ENCODE measurements around the gene ATP6V0A1.
"Not testable (repeated sequence)": the region's sequence is repeated elsewhere in the genome, so short reads cannot be mapped to it uniquely, and the experiment has no call there.

Gene ATP6V0A1

DNA sequence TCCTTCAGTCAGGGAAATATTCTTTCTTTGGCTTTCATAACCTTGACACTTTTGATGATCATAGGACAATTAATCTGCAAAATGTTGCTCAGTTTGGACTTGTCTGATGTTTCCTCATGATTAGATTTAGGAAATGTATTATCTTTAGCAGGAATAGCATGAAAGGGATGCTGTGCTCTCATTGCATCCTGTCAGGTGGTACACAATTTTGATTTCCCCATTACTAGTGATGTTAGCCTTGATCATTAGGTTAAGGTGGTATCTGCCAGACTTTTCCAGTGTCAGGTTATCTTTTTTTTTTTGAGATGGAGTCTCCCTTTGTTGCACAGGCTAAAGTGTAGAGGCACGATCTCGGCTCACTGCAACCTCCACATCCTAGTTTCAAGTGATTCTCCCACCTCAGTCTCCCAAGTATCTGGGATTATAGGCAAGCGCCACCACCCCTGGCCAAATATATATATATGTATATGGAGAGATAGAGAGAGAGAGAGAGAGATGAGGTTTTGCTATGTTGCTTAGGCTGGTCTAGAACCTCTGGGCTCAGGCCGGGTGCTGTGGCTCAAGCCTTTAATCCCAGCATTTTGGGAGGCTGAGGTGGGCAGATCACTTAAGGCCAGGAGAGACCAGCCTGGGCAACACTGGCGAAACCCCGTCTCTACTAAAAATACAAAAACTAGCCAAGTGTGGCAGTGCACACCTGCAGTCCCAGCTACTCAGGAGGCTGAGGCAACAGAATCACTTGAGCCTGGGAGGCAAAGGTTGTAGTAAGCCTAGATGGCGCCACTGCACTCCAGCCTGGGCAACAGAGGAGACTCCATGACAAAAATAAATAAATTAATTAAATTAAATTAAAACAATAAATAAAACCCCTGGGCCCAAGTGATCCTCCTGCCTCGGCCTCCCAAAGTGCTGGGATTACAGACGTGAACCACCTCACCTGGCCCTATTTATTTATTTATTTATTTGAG lies 19.8 kb upstream of the ATP6V0A1 start:
- peak; percentile 3 for DNase-seq

DNA sequence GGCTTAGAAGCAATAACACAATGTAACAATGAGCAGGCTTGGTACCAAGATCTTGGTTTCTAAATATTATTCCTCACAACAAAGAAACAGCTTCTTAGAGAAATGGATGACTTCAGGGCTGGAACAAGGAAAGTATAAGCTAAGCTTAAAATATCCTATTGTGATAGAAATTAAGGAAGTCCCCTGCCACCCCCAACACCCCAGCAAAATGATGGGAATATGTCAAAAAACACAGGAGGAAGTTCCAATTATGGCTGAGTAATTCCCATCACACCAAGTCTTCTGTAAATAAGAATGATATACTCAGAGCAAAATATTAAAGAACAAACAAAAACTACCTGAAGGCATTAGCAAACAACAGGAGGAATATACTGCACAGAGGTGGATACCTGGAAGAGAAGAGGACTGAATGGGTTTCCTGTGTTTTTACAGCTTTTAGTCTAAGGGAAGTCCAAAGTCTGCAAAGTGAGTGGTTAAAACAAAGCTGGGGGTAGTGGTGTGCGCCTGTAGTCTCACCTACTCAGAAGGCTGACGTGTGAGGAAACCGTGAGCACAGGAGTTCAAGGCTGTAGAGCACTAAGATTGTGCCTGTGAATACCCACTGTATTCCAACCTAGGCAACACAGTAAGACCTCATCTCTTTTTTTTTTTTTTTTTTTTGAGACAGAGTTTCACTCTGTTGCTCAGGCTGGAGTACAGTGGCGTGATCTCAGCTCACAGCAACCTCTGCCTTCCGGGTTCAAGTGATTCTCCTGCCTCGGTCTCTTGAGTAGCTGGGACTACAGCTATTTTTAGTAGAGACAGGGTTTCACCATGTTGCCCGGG lies 17.1 kb upstream of the ATP6V0A1 start:
- DNase-seq, result no peak

DNA sequence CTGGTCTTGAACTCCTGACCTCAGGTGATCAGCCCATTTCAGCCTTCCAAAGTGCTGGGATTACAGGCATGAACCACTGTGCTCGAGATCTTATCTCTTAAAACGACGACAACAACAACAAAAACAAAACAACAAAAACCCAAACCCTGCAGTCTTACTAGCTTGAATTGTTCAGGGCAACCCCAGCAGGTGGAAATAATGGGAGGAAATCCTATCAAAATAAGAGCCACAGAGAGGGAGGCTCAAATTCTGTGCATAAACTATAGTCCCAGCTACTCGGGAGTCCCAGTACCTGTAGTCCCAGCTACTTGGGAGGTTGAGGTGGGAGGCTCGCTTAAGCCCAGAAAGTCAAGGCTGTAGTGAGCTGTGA lies 16.5 kb upstream of the ATP6V0A1 start:
- DNase-seq, result no peak

GRCh38 chr17:42449176-42449575 lies 9.5 kb upstream of the ATP6V0A1 start:
- DNase-seq, result not testable (repeated sequence)

GRCh38 chr17:42449838-42450237 lies 8.8 kb upstream of the ATP6V0A1 start:
- not testable (repeated sequence) for DNase-seq

- not testable (repeated sequence) for DNase-seq
Measured at GRCh38 chr17:42451270-42451669, 7.4 kb upstream of the ATP6V0A1 start.

DNA sequence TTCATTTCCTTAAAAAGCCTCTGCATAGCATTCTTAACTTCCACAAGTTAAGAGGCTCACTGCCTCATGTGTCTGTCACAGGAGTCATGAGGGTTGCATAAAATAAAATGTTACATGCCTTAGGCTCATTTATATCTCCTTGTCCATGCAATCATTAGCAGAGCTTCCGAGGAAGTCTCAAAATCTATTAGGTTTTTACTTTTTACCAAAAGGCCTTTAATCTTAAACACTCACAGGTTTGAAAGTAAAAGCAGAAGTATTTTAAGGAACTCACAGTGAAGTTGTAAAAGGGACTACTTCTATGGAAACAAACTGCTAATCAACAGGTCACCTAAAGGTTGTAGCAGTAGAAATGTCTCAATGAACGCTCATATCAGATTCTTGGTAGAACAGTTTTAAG lies 5.2 kb upstream of the ATP6V0A1 start:
- no peak for DNase-seq

- not testable (repeated sequence) for DNase-seq
Measured at GRCh38 chr17:42454987-42455386, 3.7 kb upstream of the ATP6V0A1 start.

GRCh38 chr17:42456223-42457106 lies 2.2 kb upstream of the ATP6V0A1 start:
- no peak for DNase-seq

DNA sequence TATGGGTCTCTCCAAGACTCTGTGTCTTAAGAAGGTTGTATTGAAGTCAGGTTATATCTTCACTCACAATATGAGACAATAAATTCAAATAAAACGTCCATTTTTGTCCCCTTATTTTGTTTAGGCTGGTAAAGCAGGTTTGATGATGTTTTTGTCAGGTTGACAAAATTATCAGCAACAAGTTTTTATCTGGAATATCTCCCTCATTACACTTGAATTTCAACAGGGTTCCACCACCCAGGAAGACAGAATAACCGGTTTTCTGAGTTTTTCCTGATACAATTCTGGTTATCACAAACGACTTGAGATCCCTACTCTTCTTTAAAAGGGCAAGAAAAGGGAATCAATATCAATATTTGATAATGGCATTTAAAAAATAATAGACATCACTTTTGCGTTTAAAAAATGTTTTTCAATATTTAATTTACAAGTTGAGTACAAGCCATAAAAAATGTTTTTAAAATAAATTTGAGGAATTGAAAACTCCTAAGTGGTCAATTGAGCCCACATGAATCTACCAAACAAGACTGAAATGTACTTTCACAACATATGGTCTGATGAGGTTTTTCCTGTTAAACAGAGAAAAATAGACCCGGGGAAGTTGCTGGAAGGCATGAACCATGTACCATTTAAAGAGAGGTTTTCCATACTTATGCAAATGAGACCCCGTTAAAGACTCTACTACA lies 1.4 kb upstream of the ATP6V0A1 start:
- DNase-seq, result no peak

DNA sequence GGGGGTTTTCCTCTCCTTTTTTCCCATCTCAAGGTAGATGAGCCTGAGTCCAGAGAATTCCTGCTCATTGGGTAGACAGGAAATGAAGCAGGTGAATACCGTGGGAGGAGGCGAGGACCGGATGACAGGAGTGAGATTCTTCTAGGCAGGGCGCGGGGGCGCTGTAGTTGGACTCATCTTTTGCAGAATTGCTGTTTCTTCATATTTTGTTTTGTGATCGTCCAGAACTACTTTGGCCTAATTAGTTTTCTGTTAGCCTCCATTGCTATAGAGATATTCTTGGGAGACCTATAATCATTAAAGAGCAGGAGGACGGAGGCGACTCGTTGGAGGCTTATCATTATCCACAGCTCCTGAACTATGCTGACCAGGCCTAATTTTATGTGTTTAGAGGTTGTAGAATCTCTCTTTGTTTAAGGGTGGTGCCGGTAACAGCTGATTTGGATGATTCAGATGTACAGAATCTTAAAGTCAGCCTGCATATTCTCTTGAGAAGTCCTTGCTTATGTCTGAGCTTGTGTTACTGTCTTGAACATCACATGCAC lies 650 bp downstream of the ATP6V0A1 start:
- DNase-seq, result peak; percentile 6

DNA sequence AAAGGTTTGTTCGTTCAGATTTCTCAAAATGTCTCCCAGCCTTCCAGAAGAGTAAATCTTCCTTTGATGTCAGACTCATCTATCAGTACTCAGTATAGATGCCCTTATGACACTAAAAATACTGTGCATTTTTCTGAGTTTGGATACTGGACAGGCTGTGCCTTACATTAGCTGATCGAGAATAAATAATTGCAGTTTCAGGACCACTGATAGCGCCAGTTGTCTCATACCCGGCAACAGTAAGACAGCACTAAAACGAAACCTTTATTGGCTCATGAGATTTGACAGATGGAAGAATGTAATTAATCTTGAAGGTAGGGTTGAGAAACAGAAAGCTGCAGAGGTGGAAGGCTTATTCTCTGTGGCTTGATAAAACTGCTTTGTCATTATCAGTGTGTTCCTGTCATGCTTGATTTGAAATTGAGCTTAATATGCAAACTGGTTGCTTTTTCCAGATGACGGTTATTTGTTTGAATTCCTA lies 1.2 kb downstream of the ATP6V0A1 start:
- peak; percentile 3 for DNase-seq

DNA sequence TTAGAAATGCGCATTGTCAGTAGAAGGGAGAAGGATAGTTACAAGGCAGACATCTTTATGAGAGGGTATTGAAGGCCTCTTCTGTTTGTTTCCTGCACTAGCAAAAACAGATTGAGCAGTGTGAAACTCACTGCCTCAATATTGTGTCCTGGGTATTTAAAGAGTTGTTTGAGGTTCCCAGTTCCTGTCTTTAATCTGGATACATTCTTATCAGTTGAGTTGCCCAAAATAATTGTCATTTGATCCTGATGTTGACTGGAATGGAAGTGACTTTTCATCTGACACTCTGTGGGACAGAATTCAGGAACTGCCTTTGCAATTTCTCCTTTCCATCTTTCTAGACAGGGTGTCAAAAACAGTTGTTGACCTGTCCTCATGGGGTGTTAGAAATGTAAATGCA lies 1.7 kb downstream of the ATP6V0A1 start:
- DNase-seq, result no peak

DNA sequence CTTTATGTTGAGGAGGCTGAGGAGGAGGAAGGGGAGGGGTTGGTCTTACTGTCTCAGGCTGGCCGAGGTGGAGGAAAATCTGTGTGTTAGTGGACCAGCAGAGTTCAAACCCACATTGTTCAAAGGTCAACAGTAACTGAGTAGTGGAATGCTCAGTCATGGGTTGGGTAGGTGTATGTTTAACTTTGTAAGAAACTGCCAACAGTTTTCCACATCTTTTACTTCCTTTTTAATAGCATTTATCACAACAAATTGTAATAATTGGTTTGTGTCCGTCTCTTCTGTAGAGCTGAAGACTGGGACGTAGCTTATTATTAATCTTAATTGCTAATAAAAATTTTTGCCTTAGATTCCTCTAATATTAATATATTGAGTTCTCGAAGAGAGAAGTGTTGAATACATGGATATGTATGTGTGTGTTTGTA lies 5.3 kb downstream of the ATP6V0A1 start:
- DNase-seq, result no peak

GRCh38 chr17:42467889-42468288 lies 9.2 kb downstream of the ATP6V0A1 start:
- no peak for DNase-seq

DNA sequence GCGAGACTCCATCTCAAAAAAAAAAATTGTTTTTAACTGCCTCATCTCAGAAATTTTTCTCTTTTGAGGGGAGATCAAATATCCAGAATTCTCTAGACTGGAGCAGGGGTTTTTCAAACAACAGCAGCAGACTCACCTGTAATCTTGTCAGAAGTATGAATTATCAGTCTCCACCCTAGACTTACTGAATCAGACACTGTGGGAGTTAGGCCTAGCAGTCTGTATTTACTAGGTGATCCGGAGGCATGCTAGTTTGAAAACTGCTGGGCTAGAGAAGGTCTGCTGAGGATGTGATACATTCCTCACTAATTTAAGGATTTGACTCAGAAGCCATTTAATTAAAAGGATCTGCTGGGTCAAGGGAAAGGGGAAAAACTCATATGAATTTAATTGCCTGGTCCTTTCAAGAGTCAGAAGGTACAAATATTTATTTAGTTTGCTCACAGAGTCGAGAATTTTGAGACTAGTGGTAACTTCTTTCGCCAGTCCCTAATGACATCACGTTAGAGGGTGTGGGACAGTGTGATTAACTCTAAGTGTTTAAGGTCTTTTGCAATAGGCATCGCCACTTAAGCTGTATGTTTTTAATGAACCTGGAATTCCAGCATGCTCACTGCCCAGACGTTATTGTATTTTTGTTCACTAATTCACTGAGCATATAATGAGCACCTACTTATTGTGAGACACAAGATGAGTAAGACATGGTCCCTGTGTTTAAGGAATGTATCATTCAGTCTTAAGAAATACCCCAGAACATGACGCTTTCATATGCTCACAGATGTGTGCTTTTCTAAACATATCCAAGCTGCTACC lies 14.2 kb downstream of the ATP6V0A1 start:
- no peak for DNase-seq

DNA sequence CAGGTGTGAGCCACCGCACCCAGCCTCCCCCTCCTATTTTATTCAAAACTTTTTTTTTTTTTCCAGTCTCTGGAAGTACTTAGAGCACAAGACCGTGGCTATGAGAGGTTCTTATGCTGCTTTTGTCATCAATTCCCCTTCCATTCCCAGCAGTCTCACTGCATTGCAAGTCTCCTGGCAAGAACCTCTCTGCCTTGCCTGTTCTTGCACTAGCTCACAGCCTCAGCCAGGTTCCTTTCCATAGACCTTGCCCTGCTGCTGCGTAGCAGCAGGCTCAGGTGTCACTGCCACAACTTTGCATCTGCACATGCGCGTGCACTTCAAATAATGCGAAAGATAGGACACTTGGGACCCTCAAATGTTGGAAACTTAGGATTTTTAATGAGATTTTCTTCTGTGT lies 15.6 kb downstream of the ATP6V0A1 start:
- DNase-seq, result no peak

GRCh38 chr17:42475121-42475520 lies 16.4 kb downstream of the ATP6V0A1 start:
- DNase-seq, result no peak

GRCh38 chr17:42475835-42476234 lies 17.2 kb downstream of the ATP6V0A1 start:
- DNase-seq, result no peak

GRCh38 chr17:42476411-42476810 lies 17.7 kb downstream of the ATP6V0A1 start:
- DNase-seq, result no peak

GRCh38 chr17:42477173-42477572 lies 18.5 kb downstream of the ATP6V0A1 start:
- DNase-seq, result no peak

Data from NCI-H2029 (cell line).